GM12801 (cell line): ENCODE measurements around the gene CFAP65.

Experiments
- TF ChIP-seq, protein P1 (sequence below): IDR thresholded peaks from one replicate; pipeline ENCODE4 v1.5.1; 2011; ENCODE audit warnings: control low read depth; ENCODE audit not compliant: insufficient read length; ENCODE audit errors: extremely low read depth

CFAP65 gene

DNA sequence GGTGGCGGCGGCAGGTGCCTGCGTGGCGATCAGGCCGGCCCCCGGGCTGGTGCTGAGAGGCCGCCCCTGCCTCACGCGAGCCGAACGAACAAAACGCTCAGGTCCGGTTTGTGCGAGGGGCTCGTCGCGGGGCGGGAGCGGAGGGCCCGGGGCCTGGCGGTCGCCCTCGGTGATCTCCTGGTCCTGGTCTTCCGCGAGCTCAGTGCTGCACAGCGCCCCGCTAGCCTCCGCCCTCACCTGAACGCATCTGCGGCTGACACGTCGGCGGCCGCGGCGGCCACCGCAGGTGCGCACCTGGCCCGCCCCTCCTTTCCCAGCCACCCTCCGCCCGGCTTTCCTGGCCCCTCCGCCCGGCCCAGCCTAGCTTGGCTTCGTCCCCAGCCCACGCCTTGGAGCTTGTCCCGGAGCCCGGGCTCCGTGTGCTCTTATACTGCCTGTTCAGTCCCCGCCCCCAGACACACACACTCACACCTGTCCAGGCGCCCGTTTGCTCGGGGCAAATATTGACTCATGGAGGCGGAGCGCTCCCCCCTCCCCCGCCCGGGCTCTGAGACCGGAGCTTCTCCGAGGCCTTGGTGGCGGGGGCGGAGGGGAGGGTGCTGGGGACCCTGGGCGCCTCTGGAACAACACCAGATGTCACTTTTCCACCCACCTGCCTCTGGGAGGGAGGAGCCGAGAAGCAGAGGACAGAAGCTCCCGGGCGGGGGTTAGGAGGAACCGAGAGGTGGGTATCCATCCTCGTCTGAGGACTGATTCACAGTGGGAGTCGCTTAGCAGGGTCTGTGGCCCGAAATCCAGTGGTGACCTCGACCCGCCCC is 39.5 kb downstream of the CFAP65 start:
- TF ChIP-seq, protein P1, sequence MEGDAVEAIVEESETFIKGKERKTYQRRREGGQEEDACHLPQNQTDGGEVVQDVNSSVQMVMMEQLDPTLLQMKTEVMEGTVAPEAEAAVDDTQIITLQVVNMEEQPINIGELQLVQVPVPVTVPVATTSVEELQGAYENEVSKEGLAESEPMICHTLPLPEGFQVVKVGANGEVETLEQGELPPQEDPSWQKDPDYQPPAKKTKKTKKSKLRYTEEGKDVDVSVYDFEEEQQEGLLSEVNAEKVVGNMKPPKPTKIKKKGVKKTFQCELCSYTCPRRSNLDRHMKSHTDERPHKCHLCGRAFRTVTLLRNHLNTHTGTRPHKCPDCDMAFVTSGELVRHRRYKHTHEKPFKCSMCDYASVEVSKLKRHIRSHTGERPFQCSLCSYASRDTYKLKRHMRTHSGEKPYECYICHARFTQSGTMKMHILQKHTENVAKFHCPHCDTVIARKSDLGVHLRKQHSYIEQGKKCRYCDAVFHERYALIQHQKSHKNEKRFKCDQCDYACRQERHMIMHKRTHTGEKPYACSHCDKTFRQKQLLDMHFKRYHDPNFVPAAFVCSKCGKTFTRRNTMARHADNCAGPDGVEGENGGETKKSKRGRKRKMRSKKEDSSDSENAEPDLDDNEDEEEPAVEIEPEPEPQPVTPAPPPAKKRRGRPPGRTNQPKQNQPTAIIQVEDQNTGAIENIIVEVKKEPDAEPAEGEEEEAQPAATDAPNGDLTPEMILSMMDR: no peak

- TF ChIP-seq, protein P1: no peak
These were observed 40.2 kb downstream of the CFAP65 start for GRCh38 chr2:219001100-219001576.

- TF ChIP-seq, protein P1: no peak
These were observed 40.8 kb downstream of the CFAP65 start for GRCh38 chr2:219000569-219000960.

DNA sequence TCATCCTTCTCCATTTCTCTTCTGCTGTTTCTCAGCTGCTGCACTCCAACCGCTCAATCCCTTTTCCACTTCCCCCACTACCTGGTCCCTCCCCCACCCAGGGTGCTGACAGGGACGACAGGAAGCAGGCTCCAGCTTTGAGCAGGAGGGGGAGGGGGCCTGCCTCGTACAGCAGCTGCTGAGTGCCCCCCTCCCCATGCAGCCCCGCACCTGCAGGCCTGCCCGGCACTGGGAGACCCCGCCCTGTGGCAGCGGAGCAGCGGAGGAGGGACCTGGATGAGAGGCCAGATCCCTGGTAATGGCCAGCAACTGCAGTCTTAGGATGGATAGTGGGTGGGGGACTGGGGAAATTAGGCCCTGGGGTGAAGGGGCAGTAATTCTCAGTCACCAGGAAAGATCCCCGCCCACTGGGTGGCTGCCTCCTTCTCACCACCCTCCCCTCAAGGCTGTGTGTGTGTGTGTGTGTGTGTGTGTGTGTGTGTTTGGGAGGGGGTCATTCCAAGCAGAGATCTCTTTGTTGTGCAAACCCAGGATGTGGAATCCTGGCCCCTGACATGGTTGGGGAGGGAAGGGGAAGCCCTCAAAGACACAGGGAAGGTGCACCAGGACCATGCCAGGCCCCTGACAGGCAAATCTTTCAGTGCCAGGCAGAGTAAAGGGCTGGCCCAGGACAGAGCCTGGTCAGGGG is 41.3 kb downstream of the CFAP65 start:
- TF ChIP-seq, protein P1: no peak

DNA sequence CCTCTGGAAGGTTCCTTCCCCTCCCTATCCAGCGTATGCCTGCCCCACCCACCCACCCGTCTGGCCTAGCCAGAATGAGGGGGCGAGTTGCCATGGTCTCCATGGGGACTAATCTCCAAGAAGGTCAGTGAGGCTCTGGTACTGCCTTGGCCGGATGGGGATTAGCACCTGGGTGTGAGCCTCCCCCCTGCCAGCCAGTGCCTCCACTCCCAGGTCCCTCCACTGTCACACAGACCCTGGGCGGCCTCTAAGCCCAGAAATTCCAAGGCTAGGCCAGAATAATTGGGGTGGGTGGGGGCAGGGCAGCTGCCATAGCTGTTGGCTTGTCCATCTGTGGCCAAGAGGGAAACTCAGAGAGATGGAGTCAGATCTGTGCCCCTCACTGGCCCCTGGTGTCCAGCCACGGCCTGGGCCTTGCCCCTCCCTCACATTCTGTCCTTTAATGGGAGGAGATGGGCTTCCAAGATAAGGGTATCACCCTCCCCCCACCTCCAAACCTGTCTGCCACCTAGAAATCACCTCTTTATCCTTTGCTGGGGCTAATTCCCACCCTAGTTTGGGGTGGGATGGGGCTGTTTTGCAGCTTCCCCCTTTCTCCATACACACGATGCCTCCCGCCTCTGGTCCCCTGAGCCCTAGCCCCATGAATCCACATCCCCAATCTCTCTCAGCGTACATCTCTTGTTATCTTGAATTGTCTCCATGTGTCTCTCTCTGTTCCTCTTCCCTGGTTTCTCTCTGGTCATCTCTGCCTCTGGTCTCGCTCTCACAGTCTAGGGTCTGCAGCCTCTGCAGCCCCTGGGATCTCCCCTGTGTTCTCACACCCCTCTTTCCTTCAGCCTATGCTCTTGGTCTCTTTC is 42.1 kb downstream of the CFAP65 start:
- TF ChIP-seq, protein P1: no peak

DNA sequence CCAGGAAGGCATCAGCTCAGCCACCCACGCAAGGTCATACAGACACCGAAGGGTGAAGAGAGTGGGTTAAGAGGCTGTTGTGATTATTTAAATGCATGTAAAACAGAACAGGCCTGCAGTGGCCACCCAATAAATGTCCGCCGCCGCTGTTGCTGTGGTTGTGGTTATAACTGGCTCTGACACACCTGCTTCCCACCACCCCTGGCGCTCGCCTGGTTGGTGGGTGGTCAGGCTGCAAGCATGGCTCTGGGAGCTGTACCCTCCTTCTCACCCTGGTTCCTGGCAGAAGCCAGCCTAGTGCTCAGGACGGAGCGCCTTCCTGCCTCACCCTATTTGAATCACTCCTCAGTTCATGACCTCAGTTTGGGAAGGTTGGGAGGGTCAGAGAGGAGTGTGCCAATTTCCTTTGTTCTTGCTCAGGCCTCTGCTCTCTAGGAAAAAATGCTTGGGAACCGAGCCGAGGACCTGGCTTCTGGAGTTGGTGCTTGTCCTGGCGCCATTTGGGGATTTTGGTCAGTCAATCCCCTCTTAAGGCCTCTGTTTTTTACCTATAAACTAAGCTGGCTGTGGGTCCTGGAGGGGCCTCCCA is 42.8 kb downstream of the CFAP65 start:
- TF ChIP-seq, protein P1: no peak
